ENCODE results near the gene MRC2. TPM values are rescaled to one million over a fixed set of nuclear protein-coding genes. Genes with fewer than 3 reads are reported as not detected.

The MRC2 gene
- total RNA-seq, 1 experiment from 2014 or later, result 10.7 TPM

- Histone ChIP-seq H3K9me2 (ENCODE audit: insufficient read depth) (no peaks in the 10 kb centered on the region), H3K4me3 (replicated peaks in 1 of 2; ENCODE audit: low read depth in 1 of 2, low read length in 2 of 2) (no peak overlapping the region), H3K9me3 (ENCODE audit: control insufficient read depth in 1 of 2, insufficient read depth in 1 of 2, low read depth in 1 of 2, low read length in 2 of 2) (no peaks in the 10 kb centered on the region), H3K4me1 (ENCODE audit: control insufficient read depth in 1 of 2, insufficient read depth in 2 of 2, low read length in 2 of 2) (peaks cover 9 to 14% of the 10 kb centered on the region in 2 experiments; a peak in 3 of 4 replicates), H3K36me3 (ENCODE audit: control insufficient read depth in 1 of 2, insufficient read depth in 2 of 2, low read length in 2 of 2) (no peaks in the 10 kb centered on the region), H3K27ac (ENCODE audit: low read depth, low read length) (no peak overlapping the region), H3K27me3 (ENCODE audit: insufficient read depth, low read length) (no peaks in the 10 kb centered on the region), H3K79me2 (ENCODE audit: insufficient read depth, low read length) (no peaks in the 10 kb centered on the region), H3K9ac (ENCODE audit: low read length) (no peak overlapping the region), H2AFZ (ENCODE audit: low read depth, low read length, poor library complexity, severe bottlenecking) (no peak overlapping the region), H4K20me1 (ENCODE audit: insufficient read depth) (no peaks in the 10 kb centered on the region), H3K4me2 (ENCODE audit: low read length) (no peak overlapping the region)
- intact Hi-C loops (cut with micrococcal nuclease), result loop anchor here (1.0 to 10.0 kb wide), 3 partner anchors 295 to 733 kb away; no protein-coding TSS in a partner anchor
- BruUV-seq (replicated peaks), result no TSS peak
- CTCF ChIA-PET, result interaction anchor here (0.7 to 3.5 kb wide), 7 partner anchors 14 to 806 kb away, joined by 3 to 47 read pairs (median 5); no protein-coding TSS in a partner anchor
- RAD21 ChIA-PET (ENCODE audit: low non-redundant PET in 1 of 2, low total read pairs in 2 of 2, uncharacterized antibody in 2 of 2, unreplicated experiment in 2 of 2), result interaction anchor here (0.5 to 1.3 kb wide), 6 partner anchors 47 to 765 kb away, joined by 3 to 4 read pairs (median 3); no protein-coding TSS in a partner anchor
- ATAC-seq (no peak), DNase-seq (ENCODE audit: low read depth, low spot score) (no peak)
- POLR2A ChIA-PET, result no interaction called here
- TF ChIP-seq, protein P1, sequence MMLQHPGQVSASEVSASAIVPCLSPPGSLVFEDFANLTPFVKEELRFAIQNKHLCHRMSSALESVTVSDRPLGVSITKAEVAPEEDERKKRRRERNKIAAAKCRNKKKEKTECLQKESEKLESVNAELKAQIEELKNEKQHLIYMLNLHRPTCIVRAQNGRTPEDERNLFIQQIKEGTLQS (IDR thresholded peaks at IDR 0.05), result no peak
- TF ChIP-seq CTCF (IDR thresholded peaks at IDR 0.05 in 2 of 3, conservative IDR thresholded peaks at IDR 0.05 in 1 of 3; ENCODE audit: borderline replicate concordance in 1 of 3, insufficient read depth in 1 of 3, low read depth in 2 of 3, low read length in 2 of 3), result no peak
- no peak for TF ChIP-seq JUND (IDR thresholded peaks at IDR 0.05)
- TF ChIP-seq, protein P2, sequence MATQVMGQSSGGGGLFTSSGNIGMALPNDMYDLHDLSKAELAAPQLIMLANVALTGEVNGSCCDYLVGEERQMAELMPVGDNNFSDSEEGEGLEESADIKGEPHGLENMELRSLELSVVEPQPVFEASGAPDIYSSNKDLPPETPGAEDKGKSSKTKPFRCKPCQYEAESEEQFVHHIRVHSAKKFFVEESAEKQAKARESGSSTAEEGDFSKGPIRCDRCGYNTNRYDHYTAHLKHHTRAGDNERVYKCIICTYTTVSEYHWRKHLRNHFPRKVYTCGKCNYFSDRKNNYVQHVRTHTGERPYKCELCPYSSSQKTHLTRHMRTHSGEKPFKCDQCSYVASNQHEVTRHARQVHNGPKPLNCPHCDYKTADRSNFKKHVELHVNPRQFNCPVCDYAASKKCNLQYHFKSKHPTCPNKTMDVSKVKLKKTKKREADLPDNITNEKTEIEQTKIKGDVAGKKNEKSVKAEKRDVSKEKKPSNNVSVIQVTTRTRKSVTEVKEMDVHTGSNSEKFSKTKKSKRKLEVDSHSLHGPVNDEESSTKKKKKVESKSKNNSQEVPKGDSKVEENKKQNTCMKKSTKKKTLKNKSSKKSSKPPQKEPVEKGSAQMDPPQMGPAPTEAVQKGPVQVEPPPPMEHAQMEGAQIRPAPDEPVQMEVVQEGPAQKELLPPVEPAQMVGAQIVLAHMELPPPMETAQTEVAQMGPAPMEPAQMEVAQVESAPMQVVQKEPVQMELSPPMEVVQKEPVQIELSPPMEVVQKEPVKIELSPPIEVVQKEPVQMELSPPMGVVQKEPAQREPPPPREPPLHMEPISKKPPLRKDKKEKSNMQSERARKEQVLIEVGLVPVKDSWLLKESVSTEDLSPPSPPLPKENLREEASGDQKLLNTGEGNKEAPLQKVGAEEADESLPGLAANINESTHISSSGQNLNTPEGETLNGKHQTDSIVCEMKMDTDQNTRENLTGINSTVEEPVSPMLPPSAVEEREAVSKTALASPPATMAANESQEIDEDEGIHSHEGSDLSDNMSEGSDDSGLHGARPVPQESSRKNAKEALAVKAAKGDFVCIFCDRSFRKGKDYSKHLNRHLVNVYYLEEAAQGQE (IDR thresholded peaks at IDR 0.05; ENCODE audit: low read depth), result no peak
- TF ChIP-seq ZNF274 (IDR thresholded peaks at IDR 0.05; ENCODE audit: low read depth, low read length), result no peak
- no peak for TF ChIP-seq POLR2A (IDR thresholded peaks at IDR 0.05; ENCODE audit: borderline replicate concordance, extremely low read depth, insufficient read depth, insufficient read length)
- no peak for TF ChIP-seq POLR2AphosphoS5 (IDR thresholded peaks at IDR 0.05; ENCODE audit: low read depth, low read length)
- TF ChIP-seq SIN3A (IDR thresholded peaks at IDR 0.05; ENCODE audit: low read depth), result no peak
- TF ChIP-seq CEBPB (IDR thresholded peaks at IDR 0.05; ENCODE audit: low read depth), result no peak
- TF ChIP-seq ZBTB33 (IDR thresholded peaks at IDR 0.05; ENCODE audit: extremely low read depth, insufficient replicate concordance, low read length), result no peak
- no peak for TF ChIP-seq SP1 (IDR thresholded peaks at IDR 0.05; ENCODE audit: low read depth)
- no peak for TF ChIP-seq YY1 (IDR thresholded peaks at IDR 0.05; ENCODE audit: extremely low read depth, insufficient replicate concordance, low read depth, low read length)
- TF ChIP-seq EZH2phosphoT487 (IDR thresholded peaks at IDR 0.05; ENCODE audit: borderline replicate concordance), result no peak
- no peak for TF ChIP-seq EZH2 (IDR thresholded peaks at IDR 0.05)
- TF ChIP-seq FOSL1 (IDR thresholded peaks at IDR 0.05; ENCODE audit: low read depth), result no peak
- TF ChIP-seq EGR1 (IDR thresholded peaks at IDR 0.05; ENCODE audit: low read depth), result no peak
- no peak for TF ChIP-seq TCF7L2 (IDR thresholded peaks at IDR 0.05; ENCODE audit: borderline replicate concordance, extremely low read depth, insufficient read depth, insufficient read length)
- TF ChIP-seq ZFX (IDR thresholded peaks at IDR 0.05), result no peak
- TF ChIP-seq ELF1 (IDR thresholded peaks at IDR 0.05; ENCODE audit: borderline replicate concordance, low read depth), result no peak
- no peak for TF ChIP-seq RAD21 (IDR thresholded peaks at IDR 0.05; ENCODE audit: low read depth)
Measured at GRCh38 chr17:62672957-62673356, 45.5 kb downstream of the MRC2 start.
